ENCODE results near the gene SLC4A2. TPM values are rescaled to one million over a fixed set of nuclear protein-coding genes. Genes with fewer than 3 reads are reported as not detected.

SLC4A2 gene
- total RNA-seq, 6 experiments from 2014 or later = 153 to 188 (median 164) TPM

- H3K4me1 Mint-ChIP-seq (ENCODE audit: low read depth) = peaks cover 46% of the 10 kb centered on the region
- no peak for DNase-seq
- no peak for TF ChIP-seq CTCF (IDR thresholded peaks at IDR 0.05)
- H3K27ac Mint-ChIP-seq = no peak overlapping the region
- no peaks in the 10 kb centered on the region for H3K9me3 Mint-ChIP-seq
- no peaks in the 10 kb centered on the region for H3K36me3 Mint-ChIP-seq (ENCODE audit: low read depth)
- no peak overlapping the region for H3K4me3 Mint-ChIP-seq
- peaks cover 42% of the 10 kb centered on the region for H3K27me3 Mint-ChIP-seq (ENCODE audit: insufficient read depth)
Measured at GRCh38 chr7:151015967-151016366, 43.4 kb upstream of the SLC4A2 start.

GRCh38 chr7:151016505-151016904 is 42.9 kb upstream of the SLC4A2 start:
- H3K36me3 Mint-ChIP-seq (ENCODE audit: low read depth) = no peaks in the 10 kb centered on the region
- no peak for TF ChIP-seq CTCF (IDR thresholded peaks at IDR 0.05)
- peaks cover 44% of the 10 kb centered on the region for H3K4me1 Mint-ChIP-seq (ENCODE audit: low read depth)
- peaks cover 44% of the 10 kb centered on the region for H3K27me3 Mint-ChIP-seq (ENCODE audit: insufficient read depth)
- DNase-seq = no peak
- H3K4me3 Mint-ChIP-seq = no peak overlapping the region
- H3K9me3 Mint-ChIP-seq = no peaks in the 10 kb centered on the region
- no peak overlapping the region for H3K27ac Mint-ChIP-seq

GRCh38 chr7:151016942-151017341 is 42.4 kb upstream of the SLC4A2 start:
- Mint-ChIP-seq H3K27me3 (ENCODE audit: insufficient read depth) (peaks cover 44% of the 10 kb centered on the region), H3K4me1 (ENCODE audit: low read depth) (peaks cover 41% of the 10 kb centered on the region), H3K9me3 (no peaks in the 10 kb centered on the region), H3K4me3 (no peak overlapping the region), H3K36me3 (ENCODE audit: low read depth) (no peaks in the 10 kb centered on the region), H3K27ac (no peak overlapping the region)
- no peak for TF ChIP-seq CTCF (IDR thresholded peaks at IDR 0.05)
- DNase-seq = no peak

GRCh38 chr7:151017370-151017952 is 41.9 kb upstream of the SLC4A2 start:
- Mint-ChIP-seq H3K4me3 (peak overlapping the region; percentile 50; the same call in 1 of the 2 replicates), H3K4me1 (ENCODE audit: low read depth) (peaks cover 36% of the 10 kb centered on the region), H3K9me3 (no peaks in the 10 kb centered on the region), H3K27me3 (ENCODE audit: insufficient read depth) (peaks cover 44% of the 10 kb centered on the region), H3K27ac (no peak overlapping the region), H3K36me3 (ENCODE audit: low read depth) (no peaks in the 10 kb centered on the region)
- no peak for TF ChIP-seq CTCF (IDR thresholded peaks at IDR 0.05)
- no peak for DNase-seq

GRCh38 chr7:151017953-151018420 is 41.4 kb upstream of the SLC4A2 start:
- peak overlapping the region; percentile 50; the same call in 1 of the 2 replicates for H3K4me3 Mint-ChIP-seq
- peak; percentile 94 for TF ChIP-seq CTCF (IDR thresholded peaks at IDR 0.05)
- no peaks in the 10 kb centered on the region for H3K9me3 Mint-ChIP-seq
- no peak overlapping the region for H3K27ac Mint-ChIP-seq
- H3K27me3 Mint-ChIP-seq (ENCODE audit: insufficient read depth) = peaks cover 44% of the 10 kb centered on the region
- DNase-seq = no peak
- H3K36me3 Mint-ChIP-seq (ENCODE audit: low read depth) = no peaks in the 10 kb centered on the region
- peaks cover 30% of the 10 kb centered on the region for H3K4me1 Mint-ChIP-seq (ENCODE audit: low read depth)

Measured in HFFc6 (cell line).